A673 (cell line): Measurements from ENCODE around the gene CFI. TPM values are rescaled to one million over a fixed set of nuclear protein-coding genes. Genes with fewer than 3 reads are reported as not detected.

Experiments
- BruUV-seq: library from RNA; stranded (reverse); fragments of 400-500 nt; replicated peaks from 2 replicates; lab custom pipeline; 2021; lab: Mats Ljungman, UMichigan
- CTCF ChIA-PET: fragments of 300-600 bp; sonication (Branson Sonifier 250); formaldehyde crosslinking; loops from one replicate; lab custom pipeline; 2022; ENCODE audit warnings: antibody characterized with exemption; lab: Charles Lee
- POLR2A ChIA-PET: fragments of 300-600 bp; sonication (Branson Sonifier 250); formaldehyde crosslinking; loops from one replicate; lab custom pipeline; 2022; ENCODE audit warnings: antibody characterized with exemption; ENCODE audit not compliant: low non-redundant PET; lab: Charles Lee
- DNase-seq: peaks from one replicate; pipeline ENCODE4 v3.0.0-alpha.2; 2015; ENCODE audit warnings: low spot score
- H3K27ac ChIP-seq: fragments of 200-600 bp; sonication (generic); 2 replicates; pipeline ENCODE4 v1.5.1; 2016; ENCODE audit warnings: mixed run types, low read depth, mild to moderate bottlenecking, mixed read lengths, antibody characterized with exemption, low read length; ENCODE audit not compliant: poor library complexity, severe bottlenecking
- H3K27me3 ChIP-seq: fragments of 200-600 bp; sonication (generic); replicated peaks from 2 replicates; pipeline ENCODE4 v1.6.1; 2017; ENCODE audit warnings: mixed run types, low read depth, mild to moderate bottlenecking, mixed read lengths, antibody characterized with exemption, low read length; ENCODE audit not compliant: insufficient read depth, poor library complexity
- H3K36me3 ChIP-seq: fragments of 200-600 bp; sonication (generic); 2 replicates; pipeline ENCODE4 v1.6.1; 2016; ENCODE audit warnings: mixed run types, mild to moderate bottlenecking, mixed read lengths, antibody characterized with exemption, low read length; ENCODE audit not compliant: insufficient read depth, poor library complexity, severe bottlenecking
- H3K4me1 ChIP-seq: fragments of 200-600 bp; sonication (generic); 2 replicates; pipeline ENCODE4 v1.6.1; 2017; ENCODE audit warnings: mixed run types, mild to moderate bottlenecking, mixed read lengths, antibody characterized with exemption, low read length; ENCODE audit not compliant: insufficient read depth, poor library complexity, severe bottlenecking
- H3K4me3 ChIP-seq: fragments of 200-600 bp; sonication (generic); 2 replicates; pipeline ENCODE4 v1.5.1; 2016; ENCODE audit warnings: low read depth, mixed run types, mild to moderate bottlenecking, mixed read lengths, low read length; ENCODE audit not compliant: poor library complexity, severe bottlenecking
- H3K9me3 ChIP-seq: fragments of 200-600 bp; sonication (generic); 2 replicates; pipeline ENCODE4 v1.6.1; 2016; ENCODE audit warnings: mixed run types, low read depth, mild to moderate bottlenecking, mixed read lengths, antibody characterized with exemption, low read length; ENCODE audit not compliant: poor library complexity, severe bottlenecking
- EZH2 ChIP-seq: fragments of 200-600 bp; sonication (generic); IDR thresholded peaks from 2 replicates; pipeline ENCODE4 v1.6.1; 2017; ENCODE audit warnings: borderline replicate concordance, low read depth, mild to moderate bottlenecking, mixed read lengths, antibody characterized with exemption, low read length; ENCODE audit not compliant: poor library complexity, severe bottlenecking
- intact Hi-C: fragments of 100-400 bp; cut with micrococcal nuclease; formaldehyde crosslinking; loops from one replicate; pipeline ENCODE4 v1.10.0; 2022; ENCODE audit not compliant: unreplicated experiment
- total RNA-seq: library from RNA; stranded (reverse); gene quantifications from 2 replicates; pipeline ENCODE4 v1.2.3, GENCODE V29; 2021
- TF ChIP-seq, protein P1 (sequence below): fragments of 300-800, 200-600 bp; sonication (generic); conservative IDR thresholded peaks from 2 replicates; pipeline ENCODE4 v1.5.1; 2017; ENCODE audit warnings: low read depth, mild to moderate bottlenecking, antibody characterized with exemption, low read length, moderate library complexity, mixed read lengths

The CFI gene
- total RNA-seq, 1 experiment from 2014 or later, result 0.86 TPM

DNA sequence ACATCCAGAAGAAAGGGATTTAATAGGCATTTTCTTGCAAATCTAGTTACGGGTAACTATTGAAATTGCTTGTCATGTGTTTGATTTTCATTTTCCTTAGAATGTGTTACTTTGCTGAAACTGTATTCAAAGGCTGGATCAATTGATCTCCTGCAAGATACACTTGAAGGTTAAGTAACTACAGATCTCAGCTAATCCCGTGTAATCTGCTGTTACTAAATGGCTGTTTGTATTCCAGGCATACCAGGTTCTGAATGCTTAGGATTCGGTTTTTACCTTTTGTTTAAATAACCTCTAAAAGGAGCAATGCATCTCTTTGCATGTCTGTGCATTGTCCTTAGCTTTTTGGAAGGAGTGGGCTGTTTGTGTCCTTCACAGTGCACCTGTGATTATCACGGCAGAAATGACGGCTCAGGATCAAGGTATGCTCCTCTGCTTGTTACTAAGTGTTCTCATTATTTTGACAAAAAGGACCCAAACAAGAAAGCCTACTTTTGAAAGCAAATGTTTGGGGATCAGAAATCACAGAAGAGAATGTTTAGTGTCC, 46.2 kb upstream of the CFI start, which contains the start of gene LRIT3:
Gene LRIT3, plus strand, starts transcription at position 212 of the 547 bp plus-strand sequence. Its CDS starts 95 bp downstream, at position 307.
- CTCF ChIA-PET, result no interaction called here

DNA sequence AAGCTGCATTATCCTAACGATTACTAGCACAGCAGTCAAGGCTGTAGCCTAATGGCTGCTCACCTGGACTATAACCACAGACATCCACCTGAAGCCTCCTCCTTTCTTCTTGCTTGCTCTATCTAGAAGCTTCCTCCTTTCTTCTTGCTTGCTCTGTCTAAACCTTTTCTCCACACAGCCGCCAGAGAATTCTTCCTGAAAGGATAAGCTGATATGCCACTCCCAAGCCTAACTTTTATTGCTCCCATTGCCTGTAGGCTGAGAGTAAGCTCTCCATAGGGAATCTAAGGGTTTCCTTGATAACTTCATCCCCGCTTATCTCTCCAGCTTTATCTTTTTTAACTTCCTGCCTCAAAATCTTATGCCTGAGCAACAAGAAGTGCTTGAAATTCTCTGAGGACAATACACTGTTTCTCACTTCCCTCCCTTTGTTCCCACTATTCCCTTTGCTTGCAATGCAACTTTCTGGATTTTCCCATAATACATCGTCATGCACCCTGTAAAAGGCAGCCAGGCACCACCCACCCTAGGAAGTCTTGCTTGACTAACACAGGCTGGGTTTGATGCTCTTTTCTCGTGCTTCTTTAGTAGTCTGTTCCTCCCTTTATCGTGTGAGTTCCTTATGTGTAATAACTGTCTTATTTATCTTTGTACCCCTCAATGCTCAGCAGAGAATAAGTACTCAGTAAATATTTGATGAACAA, 44.7 kb upstream of the CFI start:
- intact Hi-C loops, result no loop called here
- no peaks in the 10 kb centered on the region for H3K36me3 ChIP-seq
- H3K4me3 ChIP-seq, result no peak overlapping the region
- H3K4me1 ChIP-seq, result peaks cover 3% of the 10 kb centered on the region
- no TSS peak for BruUV-seq
- no peaks in the 10 kb centered on the region for H3K9me3 ChIP-seq
- TF ChIP-seq, protein P1, sequence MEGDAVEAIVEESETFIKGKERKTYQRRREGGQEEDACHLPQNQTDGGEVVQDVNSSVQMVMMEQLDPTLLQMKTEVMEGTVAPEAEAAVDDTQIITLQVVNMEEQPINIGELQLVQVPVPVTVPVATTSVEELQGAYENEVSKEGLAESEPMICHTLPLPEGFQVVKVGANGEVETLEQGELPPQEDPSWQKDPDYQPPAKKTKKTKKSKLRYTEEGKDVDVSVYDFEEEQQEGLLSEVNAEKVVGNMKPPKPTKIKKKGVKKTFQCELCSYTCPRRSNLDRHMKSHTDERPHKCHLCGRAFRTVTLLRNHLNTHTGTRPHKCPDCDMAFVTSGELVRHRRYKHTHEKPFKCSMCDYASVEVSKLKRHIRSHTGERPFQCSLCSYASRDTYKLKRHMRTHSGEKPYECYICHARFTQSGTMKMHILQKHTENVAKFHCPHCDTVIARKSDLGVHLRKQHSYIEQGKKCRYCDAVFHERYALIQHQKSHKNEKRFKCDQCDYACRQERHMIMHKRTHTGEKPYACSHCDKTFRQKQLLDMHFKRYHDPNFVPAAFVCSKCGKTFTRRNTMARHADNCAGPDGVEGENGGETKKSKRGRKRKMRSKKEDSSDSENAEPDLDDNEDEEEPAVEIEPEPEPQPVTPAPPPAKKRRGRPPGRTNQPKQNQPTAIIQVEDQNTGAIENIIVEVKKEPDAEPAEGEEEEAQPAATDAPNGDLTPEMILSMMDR, result no peak
- no peak for TF ChIP-seq EZH2
- peak; percentile 17 for DNase-seq
- no peaks in the 10 kb centered on the region for H3K27me3 ChIP-seq
- CTCF ChIA-PET, result no interaction called here
- POLR2A ChIA-PET, result no interaction called here
- no peak overlapping the region for H3K27ac ChIP-seq

More for the DNA sequence above, 46.2 kb upstream of the CFI start, which contains the start of gene LRIT3:
- Histone ChIP-seq H3K4me1 (peaks cover 3% of the 10 kb centered on the region), H3K9me3 (no peaks in the 10 kb centered on the region), H3K27ac (no peak within 1 kb of the TSS), H3K27me3 (no peaks in the 10 kb centered on the region), H3K4me3 (no peak within 1 kb of the TSS), H3K36me3 (no peaks in the 10 kb centered on the region)
- intact Hi-C loops, result no loop called here
- no TSS peak for BruUV-seq
- POLR2A ChIA-PET, result no interaction called here
- no peak for DNase-seq
- no peak for TF ChIP-seq EZH2
- TF ChIP-seq, protein P1, result no peak

DNA sequence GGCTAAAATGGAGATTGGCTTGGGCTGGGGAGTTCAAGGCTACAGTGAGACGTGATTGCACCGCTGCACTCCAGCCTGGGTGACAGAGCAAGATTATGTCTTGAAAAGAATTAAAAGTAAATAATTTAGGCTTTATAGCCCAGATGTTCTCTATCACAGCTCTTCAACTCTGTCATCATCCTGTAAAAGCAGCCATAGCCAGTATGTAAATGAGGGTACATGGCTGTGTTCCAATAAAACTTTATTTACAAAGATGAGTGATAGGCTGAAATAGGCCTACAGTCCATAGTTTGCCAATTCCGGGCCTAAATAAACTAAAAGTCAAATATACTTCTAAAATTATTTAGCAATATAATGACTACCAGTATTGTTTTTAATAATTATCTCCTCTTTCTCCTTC, 35.2 kb upstream of the CFI start:
- CTCF ChIA-PET, result no interaction called here
- H3K27ac ChIP-seq, result no peak overlapping the region
- intact Hi-C loops, result no loop called here
- peaks cover 8% of the 10 kb centered on the region for H3K4me1 ChIP-seq
- H3K9me3 ChIP-seq, result no peaks in the 10 kb centered on the region
- DNase-seq, result peak; percentile 14
- BruUV-seq, result no TSS peak
- no peak for TF ChIP-seq EZH2
- H3K27me3 ChIP-seq, result no peaks in the 10 kb centered on the region
- no peaks in the 10 kb centered on the region for H3K36me3 ChIP-seq
- no peak overlapping the region for H3K4me3 ChIP-seq
- POLR2A ChIA-PET, result interaction anchor here (0.7 kb wide), 1 partner anchor 102 kb away, joined by 3 read pairs; no protein-coding TSS in a partner anchor
